ENCODE measurements around the gene UBE3D.
"Not testable (repeated sequence)": the region's sequence is repeated elsewhere in the genome, so short reads cannot be mapped to it uniquely, and the experiment has no call there.

UBE3D gene

GRCh38 chr6:82971877-82972460, 93.7 kb downstream of the UBE3D start:
- DNase-seq, result no peak

GRCh38 chr6:82970839-82971238, 94.8 kb downstream of the UBE3D start:
- no peak for DNase-seq

- no peak for DNase-seq
These were observed 96.9 kb downstream of the UBE3D start for GRCh38 chr6:82968708-82969107.

- no peak for DNase-seq
These were observed 102.3 kb downstream of the UBE3D start for GRCh38 chr6:82963191-82963925.

GRCh38 chr6:82959385-82959941, 106.2 kb downstream of the UBE3D start:
- no peak for DNase-seq

- DNase-seq, result no peak
These were observed 107.1 kb downstream of the UBE3D start for GRCh38 chr6:82958551-82958950.

GRCh38 chr6:82957868-82958245, 107.8 kb downstream of the UBE3D start:
- DNase-seq, result no peak

GRCh38 chr6:82957171-82957867, 108.3 kb downstream of the UBE3D start:
- no peak for DNase-seq

GRCh38 chr6:82955841-82956240, 109.8 kb downstream of the UBE3D start:
- no peak for DNase-seq

GRCh38 chr6:82954937-82955577, 110.6 kb downstream of the UBE3D start:
- DNase-seq, result no peak

GRCh38 chr6:82954356-82954755, 111.3 kb downstream of the UBE3D start:
- DNase-seq, result no peak

GRCh38 chr6:82953871-82954270, 111.8 kb downstream of the UBE3D start:
- no peak for DNase-seq

- DNase-seq, result no peak
These were observed 113.7 kb downstream of the UBE3D start for GRCh38 chr6:82951935-82952334.

GRCh38 chr6:82951389-82951788, 114.3 kb downstream of the UBE3D start:
- DNase-seq, result no peak

- not testable (repeated sequence) for DNase-seq
These were observed 134.7 kb downstream of the UBE3D start for GRCh38 chr6:82930915-82931314.

GRCh38 chr6:82924799-82925535, 140.7 kb downstream of the UBE3D start:
- no peak for DNase-seq

GRCh38 chr6:82921258-82921657, 144.4 kb downstream of the UBE3D start:
- DNase-seq, result no peak

- DNase-seq, result no peak
These were observed 148.1 kb downstream of the UBE3D start for GRCh38 chr6:82917346-82918064.

GRCh38 chr6:82915666-82916065, 150.0 kb downstream of the UBE3D start:
- DNase-seq, result no peak

GRCh38 chr6:82914511-82914910, 151.1 kb downstream of the UBE3D start:
- DNase-seq, result no peak

GRCh38 chr6:82910820-82911219, 154.8 kb downstream of the UBE3D start:
- no peak for DNase-seq

- no peak for DNase-seq
These were observed 155.2 kb downstream of the UBE3D start for GRCh38 chr6:82910395-82910794.

All from cortex of kidney (tissue), 1 donor.